Stimulated activated CD4-positive, alpha-beta T cell treated with anti-CD3 and anti-CD28 coated beads, Interleukin-4, amount 100 ng/mL, for 24 hours (primary cell): ENCODE results near the gene HNRNPUL2.
"Not testable (repeated sequence)": the region's sequence is repeated elsewhere in the genome, so short reads cannot be mapped to it uniquely, and the experiment has no call there.

Experiments
- DNase-seq: peaks from one replicate; pipeline ENCODE4 v3.0.0-alpha.2; 2020

Gene HNRNPUL2

GRCh38 chr11:62726156-62726914, 922 bp downstream of the HNRNPUL2 start:
- no peak for DNase-seq

GRCh38 chr11:62725646-62726045, 1.6 kb downstream of the HNRNPUL2 start:
- no peak for DNase-seq

- no peak for DNase-seq
Measured at GRCh38 chr11:62724171-62724570, 3.1 kb downstream of the HNRNPUL2 start.

GRCh38 chr11:62721994-62722393, 5.3 kb downstream of the HNRNPUL2 start:
- DNase-seq: no peak

- DNase-seq: no peak
Measured at GRCh38 chr11:62719302-62719978, 7.8 kb downstream of the HNRNPUL2 start.

- no peak for DNase-seq
Measured at GRCh38 chr11:62716816-62717215, 10.4 kb downstream of the HNRNPUL2 start.

- DNase-seq: no peak
Measured at GRCh38 chr11:62716206-62716605, 11.1 kb downstream of the HNRNPUL2 start.

GRCh38 chr11:62715150-62716130, 11.8 kb downstream of the HNRNPUL2 start:
- DNase-seq: no peak

GRCh38 chr11:62713343-62713742, 13.9 kb downstream of the HNRNPUL2 start:
- no peak for DNase-seq

GRCh38 chr11:62712861-62713260, 14.4 kb downstream of the HNRNPUL2 start:
- DNase-seq: no peak

- DNase-seq: no peak
Measured at GRCh38 chr11:62712276-62712812, 14.9 kb downstream of the HNRNPUL2 start.

- peak; percentile 28 for DNase-seq
Measured at GRCh38 chr11:62710001-62710345, 17.3 kb downstream of the HNRNPUL2 start.

- DNase-seq: peak; percentile 97
Measured at GRCh38 chr11:62709247-62710000, 17.8 kb downstream of the HNRNPUL2 start.

- DNase-seq: peak; percentile 49
Measured at GRCh38 chr11:62708793-62709192, 18.5 kb downstream of the HNRNPUL2 start.

- no peak for DNase-seq
Measured at GRCh38 chr11:62708392-62708791, 18.9 kb downstream of the HNRNPUL2 start.

- no peak for DNase-seq
Measured at GRCh38 chr11:62707277-62707861, 19.9 kb downstream of the HNRNPUL2 start, which contains the start of the genes BSCL2 and GNG3. Gene BSCL2 (minus strand): TSS chr11:62707424. CDS start chr11:62707195, 229 bp downstream. Gene GNG3 (plus strand): TSS chr11:62707676. CDS start chr11:62708296, 620 bp downstream.

GRCh38 chr11:62706850-62707247, 20.4 kb downstream of the HNRNPUL2 start:
- no peak for DNase-seq

GRCh38 chr11:62705880-62706849, 21.1 kb downstream of the HNRNPUL2 start:
- peak; percentile 93 for DNase-seq

GRCh38 chr11:62705413-62705812, 21.8 kb downstream of the HNRNPUL2 start:
- DNase-seq: no peak

- DNase-seq: not testable (repeated sequence)
Measured at GRCh38 chr11:62703921-62704320, 23.3 kb downstream of the HNRNPUL2 start.
